GM21360 (cell line): ENCODE results near the gene PPM1E.

Source experiments
- ATAC-seq: cut with Tn5 transposase; IDR thresholded peaks from one replicate; pipeline ENCODE4 v1.9.1; 2021; ENCODE audit warnings: mild to moderate bottlenecking, moderate library complexity; ENCODE audit not compliant: unreplicated experiment

Gene PPM1E

GRCh38 chr17:58993311-58993710 is 237.7 kb downstream of the PPM1E start:
- ATAC-seq: no peak

DNA sequence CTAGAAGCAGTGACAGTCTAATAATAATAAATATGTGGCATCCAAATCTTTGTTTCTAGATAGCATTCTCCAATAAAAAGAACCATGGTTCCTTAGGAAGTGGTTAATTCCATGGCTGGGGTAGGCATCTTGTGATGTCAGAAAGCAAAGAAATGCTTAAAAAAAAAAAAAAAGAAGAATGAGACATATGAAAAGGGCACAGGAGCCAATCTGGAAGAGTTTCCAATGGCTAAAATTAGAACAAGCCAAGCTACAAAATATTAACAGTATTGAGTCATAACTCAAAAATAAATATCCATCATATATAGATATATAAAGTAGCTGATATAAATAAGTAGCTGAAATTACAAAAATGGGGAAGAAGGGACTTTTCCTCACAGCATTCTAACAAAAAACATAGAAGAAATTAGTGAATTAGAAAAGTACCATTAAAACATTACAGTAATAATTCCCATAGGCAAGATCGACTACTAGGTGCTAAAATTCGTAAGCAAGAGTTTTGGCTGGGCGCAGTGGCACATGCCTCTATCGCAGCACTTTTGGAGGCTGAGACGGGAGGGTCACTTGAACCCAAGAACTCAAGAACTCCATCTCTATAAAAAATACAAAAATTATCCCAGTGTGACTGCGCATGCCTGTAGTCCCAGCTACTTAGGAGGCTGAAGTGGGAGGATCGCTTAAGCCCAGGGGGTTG is 239.7 kb downstream of the PPM1E start:
- no peak for ATAC-seq

- no peak for ATAC-seq
Observed at GRCh38 chr17:58996968-58997367, 241.3 kb downstream of the PPM1E start.

GRCh38 chr17:58997756-58998553 is 242.3 kb downstream of the PPM1E start:
- no peak for ATAC-seq

DNA sequence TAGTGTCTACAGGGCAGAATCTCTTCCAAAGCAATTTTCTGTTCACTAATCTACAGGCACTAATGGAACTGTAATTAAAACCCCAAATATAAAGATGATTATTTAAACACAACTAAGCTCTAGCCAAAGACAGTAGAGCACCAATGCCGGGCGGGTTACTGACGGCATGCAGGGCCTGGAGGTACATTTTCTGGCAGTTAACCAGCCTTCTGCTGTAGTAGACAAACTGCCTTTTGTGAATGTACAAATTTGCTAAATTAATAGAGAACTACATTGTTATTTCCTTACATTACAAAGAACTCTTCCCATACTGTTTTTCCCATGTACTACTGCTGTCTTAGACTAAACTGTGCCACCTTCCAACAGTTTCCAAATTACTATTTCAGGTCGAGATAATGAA is 243.2 kb downstream of the PPM1E start:
- ATAC-seq: no peak

GRCh38 chr17:58999500-58999899 is 243.8 kb downstream of the PPM1E start:
- no peak for ATAC-seq

DNA sequence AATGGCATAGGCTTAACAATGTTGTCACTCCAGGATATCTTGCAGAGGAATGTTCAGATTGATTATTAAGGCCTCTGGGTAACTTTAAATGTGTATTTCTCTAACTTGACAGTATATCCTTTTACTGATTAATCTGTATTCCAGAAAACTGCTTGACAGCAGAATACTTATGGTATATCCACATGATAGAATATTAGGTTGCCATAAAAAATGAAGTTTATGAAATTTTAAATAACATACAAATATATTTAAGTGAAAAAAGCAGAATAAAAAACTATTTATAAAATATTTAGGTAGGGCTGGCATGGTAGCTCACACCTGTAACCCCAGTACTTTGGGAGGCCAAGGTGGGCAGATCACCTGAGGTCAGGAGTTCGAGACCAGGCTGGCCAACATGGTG is 244.4 kb downstream of the PPM1E start:
- no peak for ATAC-seq

GRCh38 chr17:59001158-59001814 is 245.6 kb downstream of the PPM1E start:
- ATAC-seq: peak; percentile 90

DNA sequence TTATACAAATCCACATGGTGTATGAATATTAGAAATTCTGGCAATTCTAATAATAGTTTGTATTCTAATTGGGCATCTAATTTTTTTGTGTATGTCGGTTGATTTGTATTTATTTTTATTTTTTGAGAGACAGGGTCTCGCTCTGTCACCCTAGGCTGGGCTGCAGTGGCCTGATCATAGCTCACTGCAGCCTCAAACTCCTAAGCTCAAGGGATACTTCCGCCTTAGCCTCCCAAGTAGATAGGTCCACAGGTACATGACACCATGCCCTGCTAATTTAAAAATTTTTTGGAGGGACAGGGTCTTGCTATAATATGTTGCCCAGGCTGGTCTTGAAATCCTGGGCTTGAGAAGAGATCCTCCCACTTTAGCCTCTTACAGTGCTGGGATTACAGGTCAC is 246.5 kb downstream of the PPM1E start:
- ATAC-seq: no peak

- ATAC-seq: no peak
Observed at GRCh38 chr17:59002848-59003247, 247.2 kb downstream of the PPM1E start.

- no peak for ATAC-seq
Observed at GRCh38 chr17:59003860-59004259, 248.2 kb downstream of the PPM1E start.

- no peak for ATAC-seq
Observed at GRCh38 chr17:59004338-59005111, 248.9 kb downstream of the PPM1E start.

DNA sequence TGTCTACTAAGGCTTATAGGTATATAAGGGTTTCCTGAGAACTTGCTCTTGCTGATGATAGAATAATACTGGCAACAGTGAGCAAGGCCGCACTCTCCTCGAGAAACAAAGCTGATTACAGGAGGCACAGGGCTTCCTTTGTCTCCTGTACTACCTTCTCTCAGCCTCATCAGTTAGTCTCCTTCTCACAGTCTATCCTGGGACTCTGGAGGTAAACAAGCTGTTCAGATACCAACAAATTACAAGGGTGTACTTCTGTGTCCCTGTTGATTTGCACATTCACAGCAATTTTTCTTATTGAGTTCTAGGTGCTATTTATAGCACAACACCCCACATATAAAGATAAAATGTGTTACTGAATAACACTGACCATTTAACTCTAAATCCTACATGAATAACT is 252.3 kb downstream of the PPM1E start:
- no peak for ATAC-seq

DNA sequence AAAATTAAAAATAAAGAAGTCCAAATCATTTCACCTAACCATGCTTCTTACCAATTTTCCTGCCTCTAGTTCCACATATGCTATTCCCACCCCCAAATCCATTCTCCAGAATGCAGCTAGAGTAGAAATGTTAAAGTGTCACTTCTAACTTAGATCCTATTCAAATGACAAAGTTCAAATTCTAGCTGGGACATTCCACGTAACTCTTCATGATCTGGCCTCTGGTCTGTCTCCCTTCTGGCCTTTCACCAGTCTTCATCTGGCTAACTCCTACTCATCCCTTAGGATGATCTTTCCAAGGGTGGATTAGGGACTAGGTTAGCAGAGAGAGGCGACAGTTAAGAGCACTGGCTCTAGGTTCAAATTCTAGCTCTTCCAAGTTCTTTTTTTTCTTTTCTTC is 253.1 kb downstream of the PPM1E start:
- no peak for ATAC-seq

DNA sequence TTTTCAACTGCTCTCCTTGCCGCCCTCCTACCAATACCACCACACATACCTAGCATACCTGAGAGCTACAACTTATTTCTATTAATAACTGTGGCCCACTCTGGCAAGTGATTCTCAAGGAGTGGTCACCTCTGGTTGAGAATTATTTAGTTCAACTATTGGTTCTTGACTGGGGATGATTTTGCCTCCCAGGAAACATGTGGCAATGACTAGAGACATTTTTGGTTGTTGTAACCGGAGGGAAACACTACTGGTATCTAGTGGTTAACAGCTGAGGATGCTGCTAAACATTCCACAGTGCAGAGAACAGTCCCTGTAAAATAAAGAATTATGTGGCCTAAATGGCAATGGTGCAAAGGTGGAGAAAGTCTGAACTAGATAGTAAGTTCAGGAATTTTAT is 254.4 kb downstream of the PPM1E start:
- no peak for ATAC-seq

DNA sequence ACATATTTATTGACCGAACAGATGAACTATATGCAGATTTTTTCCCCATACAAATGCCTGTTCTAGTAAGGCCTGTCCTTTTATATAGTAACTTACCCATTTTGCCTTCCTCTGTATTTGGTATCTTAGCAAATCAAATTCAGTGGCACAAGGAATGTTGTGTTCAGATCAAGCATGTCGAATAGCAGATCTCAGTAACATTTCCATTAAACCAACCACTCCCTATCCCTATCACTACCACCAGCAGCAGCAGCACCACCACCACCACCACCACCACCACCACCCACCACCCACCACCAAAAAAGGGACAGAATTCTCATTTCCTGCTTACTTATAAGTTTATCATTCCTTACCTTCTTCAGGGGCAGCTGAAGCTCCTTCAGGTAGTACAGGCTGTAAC is 256.3 kb downstream of the PPM1E start:
- no peak for ATAC-seq

DNA sequence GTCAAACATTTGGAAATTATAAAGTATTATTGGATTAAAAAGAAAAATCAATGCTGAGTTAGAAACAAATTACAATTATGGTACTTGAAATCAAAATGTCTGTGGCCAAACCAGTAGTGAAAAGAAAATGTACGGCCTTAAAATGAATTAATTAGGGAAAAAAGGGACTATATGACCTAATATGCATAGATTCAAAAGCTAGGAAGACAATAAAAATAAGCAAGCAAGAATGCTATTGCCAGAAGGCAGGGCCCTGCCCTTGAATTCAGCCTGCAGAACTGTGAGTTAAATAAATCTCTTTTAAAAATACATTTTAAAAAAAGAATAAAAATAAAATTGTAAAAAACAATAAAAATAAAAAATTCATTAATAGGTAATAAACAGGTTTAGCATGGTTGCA is 262.4 kb downstream of the PPM1E start:
- ATAC-seq: no peak

- no peak for ATAC-seq
Observed at GRCh38 chr17:59024916-59025315, 269.3 kb downstream of the PPM1E start.

GRCh38 chr17:59026176-59026939 is 270.7 kb downstream of the PPM1E start:
- ATAC-seq: no peak

- ATAC-seq: no peak
Observed at GRCh38 chr17:59027750-59028149, 272.1 kb downstream of the PPM1E start.
